ENCODE measurements around the gene EGR1. TPM values are rescaled to one million over a fixed set of nuclear protein-coding genes. Genes with fewer than 3 reads are reported as not detected.
A peak's percentile ranks its signal among the peaks of the same experiment; 100 is the strongest.

EGR1 gene
- total RNA-seq, 4 donors from 2014 or later, result 130 to 445 (median 257) TPM

GRCh38 chr5:138476918-138477317, 11.6 kb downstream of the EGR1 start:
- DNase-seq (ENCODE audit: low spot score in 2 of 2), result no peak
- TF ChIP-seq EP300 (IDR thresholded peaks at IDR 0.05) (no peak), POLR2A (IDR thresholded peaks at IDR 0.05) (no peak), POLR2AphosphoS5 (IDR thresholded peaks at IDR 0.05) (no peak), CTCF (IDR thresholded peaks at IDR 0.05) (no peak)
- Histone ChIP-seq H3K9me3 (no peaks in the 10 kb centered on the region), H3K27me3 (no peaks in the 10 kb centered on the region), H3K4me3 (no peak overlapping the region), H3K36me3 (no peaks in the 10 kb centered on the region), H3K27ac (no peak overlapping the region), H3K4me1 (peaks cover 20% of the 10 kb centered on the region)
- WGBS, result 49% methylated on average over 7 of the region's 7 CpGs

- no peaks in the 10 kb centered on the region for H3K9me3 ChIP-seq
- H3K36me3 ChIP-seq, result no peaks in the 10 kb centered on the region
- no peak for TF ChIP-seq CTCF (IDR thresholded peaks at IDR 0.05)
- TF ChIP-seq POLR2A (IDR thresholded peaks at IDR 0.05), result no peak
- TF ChIP-seq POLR2AphosphoS5 (IDR thresholded peaks at IDR 0.05), result no peak
- TF ChIP-seq EP300 (IDR thresholded peaks at IDR 0.05), result no peak
- no peaks in the 10 kb centered on the region for H3K27me3 ChIP-seq
- H3K4me1 ChIP-seq, result peaks cover 6% of the 10 kb centered on the region
- H3K4me3 ChIP-seq, result no peak overlapping the region
- 30% methylated on average over 4 of the region's 4 CpGs for WGBS
- no peak for DNase-seq (ENCODE audit: low spot score in 2 of 2)
- no peak overlapping the region for H3K27ac ChIP-seq
These were observed 17.4 kb downstream of the EGR1 start for GRCh38 chr5:138482638-138483037.

- Histone ChIP-seq H3K27me3 (peaks cover 14% of the 10 kb centered on the region), H3K36me3 (no peaks in the 10 kb centered on the region), H3K4me3 (no peak overlapping the region), H3K27ac (no peak overlapping the region), H3K9me3 (no peaks in the 10 kb centered on the region), H3K4me1 (peaks cover 57% of the 10 kb centered on the region)
- WGBS, result 58% methylated on average over 5 of the region's 5 CpGs
- no peak for DNase-seq (ENCODE audit: low spot score in 2 of 2)
- TF ChIP-seq POLR2A (IDR thresholded peaks at IDR 0.05) (no peak), POLR2AphosphoS5 (IDR thresholded peaks at IDR 0.05) (no peak), CTCF (IDR thresholded peaks at IDR 0.05) (no peak), EP300 (IDR thresholded peaks at IDR 0.05) (no peak)
These were observed 23.2 kb downstream of the EGR1 start for GRCh38 chr5:138488481-138488945.

- Histone ChIP-seq H3K4me3 (no peak overlapping the region), H3K9me3 (no peaks in the 10 kb centered on the region), H3K27ac (peak overlapping the region; percentile 46), H3K27me3 (peaks cover 14% of the 10 kb centered on the region), H3K36me3 (no peaks in the 10 kb centered on the region), H3K4me1 (peaks cover 63% of the 10 kb centered on the region)
- no peak for TF ChIP-seq POLR2AphosphoS5 (IDR thresholded peaks at IDR 0.05)
- TF ChIP-seq CTCF (IDR thresholded peaks at IDR 0.05), result no peak
- 56% methylated on average over 5 of the region's 5 CpGs for WGBS
- DNase-seq (ENCODE audit: low spot score in 2 of 2), result no peak
These were observed 24.4 kb downstream of the EGR1 start for GRCh38 chr5:138489683-138490061.

- 61% methylated on average over 12 of the region's 12 CpGs for WGBS
- no peak for DNase-seq (ENCODE audit: low spot score in 2 of 2)
- TF ChIP-seq POLR2AphosphoS5 (IDR thresholded peaks at IDR 0.05) (no peak), EP300 (IDR thresholded peaks at IDR 0.05) (no peak), POLR2A (IDR thresholded peaks at IDR 0.05) (no peak), CTCF (IDR thresholded peaks at IDR 0.05) (no peak)
- Histone ChIP-seq H3K4me3 (peak overlapping the region; percentile 55), H3K9me3 (no peaks in the 10 kb centered on the region), H3K36me3 (no peaks in the 10 kb centered on the region), H3K27me3 (peaks cover 14% of the 10 kb centered on the region), H3K4me1 (peaks cover 63% of the 10 kb centered on the region), H3K27ac (peak overlapping the region; percentile 82)
These were observed 25.5 kb downstream of the EGR1 start for GRCh38 chr5:138490648-138491283.

Data from suprapubic skin (tissue), 4 donors.